Measurements from ENCODE around the gene MYBPHL.

The MYBPHL gene

GRCh38 chr1:109266965-109267364 lies 39.8 kb downstream of the MYBPHL start:
- DNase-seq = peak in 1 of 51 donors; percentile 59

GRCh38 chr1:109265741-109266330 lies 41.0 kb downstream of the MYBPHL start:
- DNase-seq = no peak

- no peak for DNase-seq
Measured at GRCh38 chr1:109265016-109265415, 41.8 kb downstream of the MYBPHL start.

GRCh38 chr1:109264379-109264755 lies 42.4 kb downstream of the MYBPHL start:
- DNase-seq = no peak

- DNase-seq = peak in 48 of 51 donors; percentile 30 to 94 (median 72)
Measured at GRCh38 chr1:109263597-109264378, 43.0 kb downstream of the MYBPHL start.

GRCh38 chr1:109263234-109263596 lies 43.6 kb downstream of the MYBPHL start:
- peak in 3 of 51 donors; percentile 53 to 62 (median 53) for DNase-seq

- DNase-seq = peak in 1 of 51 donors; percentile 32
Measured at GRCh38 chr1:109262231-109263055, 44.4 kb downstream of the MYBPHL start.

GRCh38 chr1:109261578-109261977 lies 45.2 kb downstream of the MYBPHL start:
- no peak for DNase-seq

GRCh38 chr1:109261006-109261405 lies 45.8 kb downstream of the MYBPHL start:
- no peak for DNase-seq

GRCh38 chr1:109259674-109260557 lies 46.9 kb downstream of the MYBPHL start:
- DNase-seq = peak in 5 of 51 donors; percentile 28 to 44 (median 29)

GRCh38 chr1:109258481-109259466 lies 48.0 kb downstream of the MYBPHL start:
- no peak for DNase-seq

GRCh38 chr1:109257682-109258421 lies 49.0 kb downstream of the MYBPHL start:
- peak in 1 of 51 donors; percentile 33 for DNase-seq

- no peak for DNase-seq
Measured at GRCh38 chr1:109256971-109257681, 49.7 kb downstream of the MYBPHL start.

- DNase-seq = peak in 1 of 51 donors; percentile 80
Measured at GRCh38 chr1:109256085-109256484, 50.7 kb downstream of the MYBPHL start.

- no peak for DNase-seq
Measured at GRCh38 chr1:109255678-109256077, 51.1 kb downstream of the MYBPHL start.

- DNase-seq = peak in 5 of 51 donors; percentile 20 to 45 (median 31)
Measured at GRCh38 chr1:109255097-109255651, 51.6 kb downstream of the MYBPHL start.

- no peak for DNase-seq
Measured at GRCh38 chr1:109254621-109255096, 52.2 kb downstream of the MYBPHL start.
